Sigmoid colon (tissue), 7 donors: ENCODE results near the gene SYT15B. TPM values are rescaled to one million over a fixed set of nuclear protein-coding genes. Genes with fewer than 3 reads are reported as not detected.
A peak's percentile ranks its signal among the peaks of the same experiment; 100 is the strongest.
"Not testable (repeated sequence)": the region's sequence is repeated elsewhere in the genome, so short reads cannot be mapped to it uniquely, and the experiment has no call there.

Experiments used
- DNase-seq: peaks from one replicate; pipeline ENCODE4 v3.0.0-alpha.2; 2019
- H3K27ac ChIP-seq, 4 donors: fragments of 200-600 bp; sonication (generic); one replicate each; pipeline ENCODE4 v1.5.1; 2016 to 2019; ENCODE audit warnings: mild to moderate bottlenecking in 1 of 4
- H3K27me3 ChIP-seq, 3 donors: fragments of 200-600 bp; sonication (generic); one replicate each; pipeline ENCODE4 v1.5.1; 2019; ENCODE audit warnings: mild to moderate bottlenecking in 1 of 3
- H3K36me3 ChIP-seq, 4 donors: fragments of 200-600 bp; sonication (generic); one replicate each; pipeline ENCODE4 v1.5.1; 2016 to 2019
- H3K4me1 ChIP-seq, 4 donors: fragments of 200-600 bp; sonication (generic); one replicate each; pipeline ENCODE4 v1.5.1; 2017 to 2019
- H3K4me3 ChIP-seq, 4 donors: fragments of 200-600 bp; sonication (generic); one replicate each; pipeline ENCODE4 v1.5.1; 2017 to 2019; ENCODE audit warnings: mild to moderate bottlenecking in 2 of 4, moderate library complexity in 1 of 4
- H3K9me3 ChIP-seq, 4 donors: fragments of 200-600 bp in 3 of 4; sonication (generic) in 3 of 4; one replicate each; pipeline versions ENCODE4 v1.5.1 to v1.6.1; 2013 to 2019
- WGBS, 2 donors: extraction: QIAGEN DNeasy Blood & Tissue Kit; methylation state at CpG; one replicate each; pipeline ENCODE4 v1.1.7; 2013; 5-methylcytosine and 5-hydroxymethylcytosine counted together
- intact Hi-C: fragments of 100-400 bp; cut with DNase I; formaldehyde crosslinking; loops from one replicate; pipeline ENCODE4 v1.15.1; 2023
- polyA plus RNA-seq, 3 donors: library from polyadenylated mRNA; stranded (reverse); fragments of 200-250 nt; gene quantifications; one replicate each; pipeline ENCODE4 v1.2.3, GENCODE V29; 2013
- total RNA-seq, 4 donors: library from RNA; depleted of rRNA; stranded (reverse); fragments of >200 nt; gene quantifications; one replicate each; pipeline ENCODE4 v1.1.0, GENCODE V29; 2016
- donor health status: healthy with polysubstance abuse.
- donor health status: Bipolar disorder and iron deficiency.
- donor health status: healthy.

SYT15B gene
- 1 to 10 TPM in 2 of 4 donors, under 1 TPM in 2; 0.27 to 2.5 (median 1.2) TPM for total RNA-seq
- polyA plus RNA-seq, result 1 to 10 TPM in 1 of 3 donors, under 1 TPM in 2; 0.60 to 1.1 (median 0.69) TPM

DNA sequence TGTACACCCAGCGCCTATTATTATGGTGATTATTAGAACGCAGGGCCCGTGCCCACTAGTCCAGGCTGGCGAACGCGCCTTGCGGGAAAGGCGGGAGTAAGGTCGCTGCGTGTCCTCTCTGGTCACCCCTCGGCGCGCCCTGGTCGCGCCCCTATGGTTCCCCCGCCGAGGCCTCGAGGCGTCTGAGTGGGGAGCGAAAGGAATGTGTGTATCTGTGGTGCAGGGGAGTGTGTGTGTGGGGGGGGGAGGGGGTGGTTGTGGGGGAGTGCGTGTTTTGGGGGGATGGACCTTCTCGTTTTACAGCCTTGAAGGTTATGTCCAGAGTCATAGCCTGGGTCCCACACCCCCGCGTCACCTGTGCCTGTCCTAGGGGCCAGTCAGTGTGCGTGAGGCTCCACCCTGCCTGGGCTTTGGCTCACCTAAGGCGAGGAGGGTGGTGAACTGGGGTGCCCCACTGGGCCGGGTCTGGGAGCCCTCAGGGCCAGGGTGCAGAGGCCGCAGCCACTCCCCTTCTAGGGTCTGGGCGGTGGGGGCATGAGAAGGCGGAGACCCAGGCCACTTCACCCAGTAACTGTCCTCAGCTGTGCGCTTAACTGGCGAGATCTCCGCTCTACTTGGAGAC, at the start of gene SYT15B:
TSS of gene SYT15B (minus strand) at position 39 of the 622 bp plus-strand sequence. CDS start 952 bp downstream, outside the sequence.
- intact Hi-C loops, DNase-seq, H3K9me3 ChIP-seq, H3K4me1 ChIP-seq, H3K27ac ChIP-seq, H3K27me3 ChIP-seq, H3K36me3 ChIP-seq: not testable (repeated sequence)
- peak within 1 kb of the TSS in 2 of 4 donors; percentile 24 to 35 for H3K4me3 ChIP-seq
- 41 to 60% methylated on average over 27 to 29 of the region's 33 CpGs for WGBS, 2 donors

- H3K9me3 ChIP-seq, H3K27ac ChIP-seq, DNase-seq, intact Hi-C loops, H3K36me3 ChIP-seq, H3K4me1 ChIP-seq, H3K4me3 ChIP-seq, H3K27me3 ChIP-seq: not testable (repeated sequence)
- 67 to 89% methylated on average over 3 of the region's 4 CpGs for WGBS, 2 donors
These were observed 16.2 kb upstream of the SYT15B start for GRCh38 chr10:47779590-47779989.

- H3K36me3 ChIP-seq, intact Hi-C loops, H3K27me3 ChIP-seq, H3K4me1 ChIP-seq, H3K4me3 ChIP-seq, H3K9me3 ChIP-seq, H3K27ac ChIP-seq, DNase-seq: not testable (repeated sequence)
- 10 to 17% methylated on average over 4 of the region's 6 CpGs for WGBS, 2 donors
These were observed 12.2 kb upstream of the SYT15B start for GRCh38 chr10:47775361-47776231.

GRCh38 chr10:47770745-47771144, 7.4 kb upstream of the SYT15B start:
- H3K4me1 ChIP-seq, H3K4me3 ChIP-seq, intact Hi-C loops, H3K9me3 ChIP-seq, DNase-seq, H3K36me3 ChIP-seq, H3K27me3 ChIP-seq, H3K27ac ChIP-seq: not testable (repeated sequence)
- WGBS, 2 donors, result no CpG with 5 or more reads among the region's 2 CpGs

DNA sequence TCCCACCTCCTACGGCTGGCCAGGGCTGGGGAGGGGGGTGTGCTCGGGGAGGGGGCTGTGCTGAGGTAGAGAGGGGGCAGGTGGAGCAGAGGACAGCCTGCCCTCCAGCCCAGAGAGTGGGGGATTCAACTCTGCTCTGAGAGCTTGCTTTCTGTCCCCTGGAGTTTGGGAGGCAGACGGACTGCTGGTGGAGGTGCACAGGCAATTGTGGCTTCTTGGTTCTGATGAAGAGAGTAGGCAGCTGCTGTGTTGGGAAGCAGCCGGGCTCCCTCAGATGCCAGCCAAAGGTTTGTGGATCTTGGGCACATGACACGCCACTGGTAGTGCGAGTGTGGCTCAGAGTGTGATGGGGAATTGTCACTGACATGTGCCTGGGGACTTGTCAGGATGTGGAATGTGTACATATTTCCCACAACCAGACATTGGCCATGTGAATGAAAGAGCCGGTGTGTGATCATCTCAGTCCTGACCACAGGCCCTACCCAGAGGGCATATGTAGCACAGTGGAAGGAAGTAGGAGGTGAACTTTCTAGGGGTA, 5.3 kb upstream of the SYT15B start:
- DNase-seq, H3K9me3 ChIP-seq, H3K27me3 ChIP-seq, H3K36me3 ChIP-seq, intact Hi-C loops, H3K27ac ChIP-seq, H3K4me3 ChIP-seq, H3K4me1 ChIP-seq: not testable (repeated sequence)
- WGBS, 2 donors, result 81 to 83% methylated on average over 6 of the region's 7 CpGs

DNA sequence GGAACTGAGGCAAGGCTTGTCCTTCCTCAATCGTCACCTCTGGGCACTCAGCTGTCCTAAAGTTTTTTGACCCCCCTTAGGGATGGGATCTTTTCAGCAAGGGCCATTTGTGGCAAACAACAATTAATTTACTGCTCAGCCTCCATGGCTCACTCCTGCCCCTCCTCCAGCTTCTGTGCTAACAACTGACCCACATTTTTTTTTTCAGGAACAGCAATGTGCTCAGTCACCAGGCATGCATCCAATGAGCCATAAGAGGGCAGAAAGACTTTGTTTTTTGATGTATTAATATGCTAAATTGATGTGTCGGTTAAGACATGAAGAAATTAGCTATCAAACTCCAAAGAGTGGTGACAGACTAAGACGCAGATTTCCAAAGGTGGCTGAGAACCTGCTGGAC, 4.7 kb upstream of the SYT15B start:
- H3K4me3 ChIP-seq, H3K36me3 ChIP-seq, H3K27ac ChIP-seq, H3K27me3 ChIP-seq, DNase-seq, intact Hi-C loops, H3K4me1 ChIP-seq, H3K9me3 ChIP-seq: not testable (repeated sequence)
- WGBS, 2 donors, result 72 to 89% methylated on average over 2 of the region's 3 CpGs

DNA sequence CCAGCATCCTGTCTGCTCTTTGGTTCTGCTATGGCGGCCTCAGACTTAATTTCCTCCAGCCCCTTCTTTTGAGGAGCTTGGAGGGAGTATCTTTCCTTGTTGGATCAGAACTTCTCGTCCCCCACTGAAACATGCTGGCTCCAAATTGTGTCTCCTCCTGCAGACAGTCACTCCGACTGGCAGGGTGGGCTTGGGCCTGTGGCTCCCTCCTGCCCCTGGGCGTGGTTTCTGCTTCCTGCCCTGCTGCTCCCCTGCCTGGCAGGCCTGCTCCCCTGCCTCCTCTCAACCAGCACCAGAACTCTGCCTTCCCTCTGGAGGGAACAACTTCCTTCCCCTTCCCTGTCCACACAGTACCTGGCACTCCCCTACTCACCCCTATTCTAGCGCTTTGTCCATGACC, 3.8 kb upstream of the SYT15B start:
- WGBS, 2 donors, result 56 to 67% methylated on average over 3 of the region's 5 CpGs
- intact Hi-C loops, DNase-seq: not testable (repeated sequence)

DNA sequence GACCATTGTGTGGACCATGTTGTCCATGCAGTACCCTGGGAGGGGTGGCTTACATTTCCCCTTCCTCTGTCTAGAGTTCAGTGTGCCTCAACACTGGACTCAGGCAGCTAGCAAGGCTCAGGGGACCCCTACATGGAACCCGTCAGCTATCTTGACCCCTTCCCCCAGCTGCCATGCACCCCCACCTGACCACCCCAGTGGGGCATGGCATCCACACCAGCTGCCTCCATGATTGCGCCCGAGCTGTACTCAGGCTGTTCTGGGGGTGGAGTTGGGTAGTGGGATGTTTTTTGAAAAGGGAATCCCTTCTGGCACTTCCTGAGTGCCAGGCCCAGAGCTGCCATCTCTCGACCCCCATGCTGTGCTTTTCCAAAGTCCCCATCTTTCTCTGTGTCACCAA, 1.8 kb upstream of the SYT15B start:
- H3K4me1 ChIP-seq, H3K27ac ChIP-seq, H3K36me3 ChIP-seq, DNase-seq, H3K27me3 ChIP-seq, H3K4me3 ChIP-seq, intact Hi-C loops, H3K9me3 ChIP-seq: not testable (repeated sequence)
- WGBS, 2 donors, result 85 to 88% methylated on average over 2 to 3 of the region's 4 CpGs

More for the DNA sequence above, 3.8 kb upstream of the SYT15B start:
- H3K27me3 ChIP-seq, H3K27ac ChIP-seq, H3K9me3 ChIP-seq, H3K4me1 ChIP-seq, H3K36me3 ChIP-seq, H3K4me3 ChIP-seq: not testable (repeated sequence)

- DNase-seq, H3K36me3 ChIP-seq, H3K9me3 ChIP-seq, H3K4me1 ChIP-seq, intact Hi-C loops, H3K27me3 ChIP-seq, H3K27ac ChIP-seq: not testable (repeated sequence)
- H3K4me3 ChIP-seq, result peak overlapping the region in 2 of 4 donors; percentile 24 to 35
- WGBS, 2 donors, result 3 to 6% methylated on average over 60 to 68 of the region's 80 CpGs
These were observed 478 bp downstream of the SYT15B start for GRCh38 chr10:47762674-47763553.

DNA sequence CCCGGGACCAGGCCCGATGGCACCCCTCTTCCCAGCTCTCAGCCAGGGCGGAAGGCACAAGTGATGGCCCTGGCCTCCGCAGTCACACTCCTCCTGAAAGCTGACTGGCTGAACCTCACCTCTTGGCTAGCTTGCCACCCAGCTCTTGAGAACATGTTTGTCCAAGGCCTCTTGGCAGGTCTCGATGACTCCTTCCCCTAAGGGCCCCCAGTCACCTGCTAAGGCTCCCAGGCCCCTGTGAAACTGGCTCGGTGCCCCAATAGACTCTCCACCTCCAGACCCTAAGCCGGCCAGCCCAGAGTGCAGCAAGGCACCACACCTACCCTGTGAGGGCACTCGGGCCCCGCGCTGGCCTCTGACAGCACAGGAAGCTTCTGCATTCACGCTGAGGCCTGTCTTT, 4.5 kb downstream of the SYT15B start:
- H3K27ac ChIP-seq, H3K36me3 ChIP-seq, H3K4me3 ChIP-seq, H3K4me1 ChIP-seq, DNase-seq, H3K27me3 ChIP-seq, intact Hi-C loops, H3K9me3 ChIP-seq: not testable (repeated sequence)
- WGBS, 2 donors, result 75 to 76% methylated on average over 4 of the region's 11 CpGs

GRCh38 chr10:47756169-47756568, 7.2 kb downstream of the SYT15B start:
- H3K27ac ChIP-seq, DNase-seq, intact Hi-C loops, H3K4me1 ChIP-seq, H3K27me3 ChIP-seq, H3K4me3 ChIP-seq, H3K9me3 ChIP-seq, H3K36me3 ChIP-seq: not testable (repeated sequence)
- no CpG with 5 or more reads among the region's 13 CpGs for WGBS, 2 donors

GRCh38 chr10:47753871-47754270, 9.5 kb downstream of the SYT15B start:
- no CpG with 5 or more reads among the region's 24 CpGs for WGBS, 2 donors
- H3K36me3 ChIP-seq, intact Hi-C loops, H3K9me3 ChIP-seq, H3K4me1 ChIP-seq, DNase-seq, H3K27ac ChIP-seq, H3K4me3 ChIP-seq, H3K27me3 ChIP-seq: not testable (repeated sequence)
